Measurements from ENCODE around the gene LSAMP.

DNA sequence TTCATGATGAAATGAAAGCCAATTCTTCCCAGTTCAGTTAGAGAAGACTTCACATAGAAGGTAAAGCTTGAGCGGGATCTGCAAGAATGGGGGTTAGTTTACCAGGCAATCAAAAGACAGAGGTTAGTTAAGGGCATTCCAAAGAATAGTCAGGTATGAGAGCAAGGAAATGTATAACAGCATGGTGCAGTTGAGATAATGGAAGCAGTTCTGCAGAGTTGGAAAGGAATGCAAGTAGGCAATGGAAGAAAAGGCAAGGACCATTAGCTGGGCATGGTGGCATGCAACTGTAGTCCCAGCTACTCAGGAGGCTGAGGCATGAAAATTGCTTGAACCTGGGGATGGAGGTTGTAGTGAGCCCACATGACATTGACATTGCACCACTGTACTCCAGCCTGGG lies 55.0 kb downstream of the LSAMP start:
- TF ChIP-seq, protein P1, sequence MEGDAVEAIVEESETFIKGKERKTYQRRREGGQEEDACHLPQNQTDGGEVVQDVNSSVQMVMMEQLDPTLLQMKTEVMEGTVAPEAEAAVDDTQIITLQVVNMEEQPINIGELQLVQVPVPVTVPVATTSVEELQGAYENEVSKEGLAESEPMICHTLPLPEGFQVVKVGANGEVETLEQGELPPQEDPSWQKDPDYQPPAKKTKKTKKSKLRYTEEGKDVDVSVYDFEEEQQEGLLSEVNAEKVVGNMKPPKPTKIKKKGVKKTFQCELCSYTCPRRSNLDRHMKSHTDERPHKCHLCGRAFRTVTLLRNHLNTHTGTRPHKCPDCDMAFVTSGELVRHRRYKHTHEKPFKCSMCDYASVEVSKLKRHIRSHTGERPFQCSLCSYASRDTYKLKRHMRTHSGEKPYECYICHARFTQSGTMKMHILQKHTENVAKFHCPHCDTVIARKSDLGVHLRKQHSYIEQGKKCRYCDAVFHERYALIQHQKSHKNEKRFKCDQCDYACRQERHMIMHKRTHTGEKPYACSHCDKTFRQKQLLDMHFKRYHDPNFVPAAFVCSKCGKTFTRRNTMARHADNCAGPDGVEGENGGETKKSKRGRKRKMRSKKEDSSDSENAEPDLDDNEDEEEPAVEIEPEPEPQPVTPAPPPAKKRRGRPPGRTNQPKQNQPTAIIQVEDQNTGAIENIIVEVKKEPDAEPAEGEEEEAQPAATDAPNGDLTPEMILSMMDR (tag by site-specific recombination; IDR thresholded peaks at IDR 0.05) = no peak
- TF ChIP-seq ZBTB11 (tag by site-specific recombination; conservative IDR thresholded peaks at IDR 0.05; ENCODE audit: low read depth) (no peak), ZNF24 (tag by site-specific recombination; IDR thresholded peaks at IDR 0.05) (no peak), RBAK (tag by site-specific recombination; IDR thresholded peaks at IDR 0.05) (no peak)
- TF ChIP-seq, protein P2, sequence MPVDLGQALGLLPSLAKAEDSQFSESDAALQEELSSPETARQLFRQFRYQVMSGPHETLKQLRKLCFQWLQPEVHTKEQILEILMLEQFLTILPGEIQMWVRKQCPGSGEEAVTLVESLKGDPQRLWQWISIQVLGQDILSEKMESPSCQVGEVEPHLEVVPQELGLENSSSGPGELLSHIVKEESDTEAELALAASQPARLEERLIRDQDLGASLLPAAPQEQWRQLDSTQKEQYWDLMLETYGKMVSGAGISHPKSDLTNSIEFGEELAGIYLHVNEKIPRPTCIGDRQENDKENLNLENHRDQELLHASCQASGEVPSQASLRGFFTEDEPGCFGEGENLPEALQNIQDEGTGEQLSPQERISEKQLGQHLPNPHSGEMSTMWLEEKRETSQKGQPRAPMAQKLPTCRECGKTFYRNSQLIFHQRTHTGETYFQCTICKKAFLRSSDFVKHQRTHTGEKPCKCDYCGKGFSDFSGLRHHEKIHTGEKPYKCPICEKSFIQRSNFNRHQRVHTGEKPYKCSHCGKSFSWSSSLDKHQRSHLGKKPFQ (tag by site-specific recombination; IDR thresholded peaks at IDR 0.05) = no peak
